Adrenal gland (tissue), 5 donors: ENCODE results near the gene MTERF2.

ENCODE experiments used
- POLR2A ChIP-seq, 2 donors: fragments of 450-650 bp; IDR thresholded peaks; one replicate each; pipeline ENCODE4 v1.6.1; 2017; ENCODE audit warnings: antibody characterized with exemption in 2 of 2, mild to moderate bottlenecking in 2 of 2, moderate library complexity in 1 of 2
- TF ChIP-seq, protein P1 (sequence below), 6 experiments: fragments of 450-650 bp in 4 of 6; fragments of 200-600 bp in 2 of 6; sonication (generic) in 1 of 6; IDR thresholded peaks; 1 replicate in 5 of 6; 2 replicates in 1 of 6; pipeline versions ENCODE4 v1.5.1 to v1.8.0; 2016 to 2021; ENCODE audit warnings: antibody characterized with exemption in 6 of 6, mild to moderate bottlenecking in 2 of 6, moderate library complexity in 1 of 6
- donor health status: DM: no; HTN: no; CAD: no.

DNA sequence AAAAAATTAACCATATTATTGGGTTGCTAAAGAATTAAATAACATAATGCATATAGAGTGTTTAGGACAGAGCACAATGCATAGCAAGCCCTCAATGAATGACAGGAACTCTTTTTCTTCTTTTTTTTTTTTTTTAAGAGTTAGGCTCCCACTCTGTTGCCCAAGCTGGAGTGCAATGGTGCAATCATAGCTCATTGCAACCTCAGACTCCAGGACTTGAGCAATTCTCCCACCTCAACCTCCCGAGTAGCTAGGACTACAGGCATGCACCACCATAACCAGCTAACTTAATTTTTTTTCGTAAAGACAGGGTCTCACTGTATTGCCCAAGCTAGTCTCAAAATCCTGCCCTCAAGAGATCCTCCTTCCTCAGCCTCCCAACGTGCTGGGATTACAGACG, 20.5 kb upstream of the MTERF2 start:
- TF ChIP-seq, protein P1, sequence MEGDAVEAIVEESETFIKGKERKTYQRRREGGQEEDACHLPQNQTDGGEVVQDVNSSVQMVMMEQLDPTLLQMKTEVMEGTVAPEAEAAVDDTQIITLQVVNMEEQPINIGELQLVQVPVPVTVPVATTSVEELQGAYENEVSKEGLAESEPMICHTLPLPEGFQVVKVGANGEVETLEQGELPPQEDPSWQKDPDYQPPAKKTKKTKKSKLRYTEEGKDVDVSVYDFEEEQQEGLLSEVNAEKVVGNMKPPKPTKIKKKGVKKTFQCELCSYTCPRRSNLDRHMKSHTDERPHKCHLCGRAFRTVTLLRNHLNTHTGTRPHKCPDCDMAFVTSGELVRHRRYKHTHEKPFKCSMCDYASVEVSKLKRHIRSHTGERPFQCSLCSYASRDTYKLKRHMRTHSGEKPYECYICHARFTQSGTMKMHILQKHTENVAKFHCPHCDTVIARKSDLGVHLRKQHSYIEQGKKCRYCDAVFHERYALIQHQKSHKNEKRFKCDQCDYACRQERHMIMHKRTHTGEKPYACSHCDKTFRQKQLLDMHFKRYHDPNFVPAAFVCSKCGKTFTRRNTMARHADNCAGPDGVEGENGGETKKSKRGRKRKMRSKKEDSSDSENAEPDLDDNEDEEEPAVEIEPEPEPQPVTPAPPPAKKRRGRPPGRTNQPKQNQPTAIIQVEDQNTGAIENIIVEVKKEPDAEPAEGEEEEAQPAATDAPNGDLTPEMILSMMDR (IDR thresholded peaks at IDR 0.05), result no peak
- no peak for TF ChIP-seq POLR2A (IDR thresholded peaks at IDR 0.05)
